Osteoblast (primary cell): ENCODE results near the gene ZFHX3. TPM values are rescaled to one million over a fixed set of nuclear protein-coding genes. Genes with fewer than 3 reads are reported as not detected.

Experiments used
- DNase-seq: peaks from one replicate; pipeline ENCODE4 v3.0.0; 2011; ENCODE audit warnings: low spot score, mixed read lengths; ENCODE audit not compliant: insufficient read length; ENCODE audit errors: missing footprints
- H2AFZ ChIP-seq: 2 replicates; pipeline ENCODE4 v1.6.0; 2011; ENCODE audit warnings: mild to moderate bottlenecking, low read length
- H3K27ac ChIP-seq: 2 replicates; pipeline ENCODE4 v1.5.1; 2011; ENCODE audit warnings: mild to moderate bottlenecking, low read depth, low read length, moderate library complexity
- H3K27me3 ChIP-seq: 2 replicates; pipeline ENCODE4 v1.6.0; 2012; ENCODE audit warnings: mild to moderate bottlenecking, control low read depth, inconsistent platforms, low read length, moderate library complexity; ENCODE audit not compliant: insufficient read depth
- H3K36me3 ChIP-seq: 2 replicates; pipeline ENCODE4 v1.5.1; 2011; ENCODE audit warnings: mild to moderate bottlenecking, low read length, control low read depth, moderate library complexity; ENCODE audit not compliant: insufficient read depth
- H3K4me1 ChIP-seq: 2 replicates; pipeline ENCODE4 v1.5.1; 2011; ENCODE audit warnings: mild to moderate bottlenecking, low read length, control low read depth, moderate library complexity; ENCODE audit not compliant: insufficient read depth
- H3K4me2 ChIP-seq: 2 replicates; pipeline ENCODE4 v1.6.0; 2011; ENCODE audit warnings: mild to moderate bottlenecking, low read length; ENCODE audit not compliant: insufficient read depth
- H3K4me3 ChIP-seq: fragments of 200-600 bp; sonication (generic); 3 replicates; pipeline ENCODE4 v1.5.1; 2012; ENCODE audit warnings: mild to moderate bottlenecking, low read length, inconsistent platforms; ENCODE audit not compliant: insufficient read depth
- H3K79me2 ChIP-seq: 2 replicates; pipeline ENCODE4 v1.6.0; 2012; ENCODE audit warnings: mild to moderate bottlenecking, low read length, control low read depth, inconsistent platforms; ENCODE audit not compliant: insufficient read depth
- H3K9me3 ChIP-seq: 2 replicates; pipeline ENCODE4 v1.5.1; 2011; ENCODE audit warnings: low read depth, low read length, control low read depth
- H4K20me1 ChIP-seq: 2 replicates; pipeline ENCODE4 v1.6.0; 2012; ENCODE audit warnings: mild to moderate bottlenecking, low read length, control low read depth; ENCODE audit not compliant: insufficient read depth
- CTCF ChIP-seq: IDR thresholded peaks from 2 replicates; pipeline ENCODE4 v1.5.1; 2011; ENCODE audit warnings: mild to moderate bottlenecking, low read depth, low read length, moderate library complexity; ENCODE audit errors: extremely low read depth
- total RNA-seq: library from RNA; depleted of rRNA; stranded (reverse); fragments of >200 nt; gene quantifications from 2 replicates; pipeline ENCODE4 v1.2.3, GENCODE V29; 2012

Gene ZFHX3
- total RNA-seq, 1 donor = 14.5 TPM

- DNase-seq = no peak
- Histone ChIP-seq H3K9me3 (no peaks in the 10 kb centered on the region), H3K27ac (no peak overlapping the region), H3K79me2 (peaks cover 13% of the 10 kb centered on the region), H3K36me3 (peaks cover 14% of the 10 kb centered on the region), H3K27me3 (no peaks in the 10 kb centered on the region), H4K20me1 (peaks cover 8% of the 10 kb centered on the region), H3K4me2 (no peak overlapping the region), H2AFZ (no peak overlapping the region), H3K4me3 (no peak overlapping the region), H3K4me1 (no peaks in the 10 kb centered on the region)
- TF ChIP-seq CTCF = no peak
Measured at GRCh38 chr16:72827866-72828265, 220.1 kb downstream of the ZFHX3 start.

- no peak for DNase-seq
- Histone ChIP-seq H3K79me2 (peaks cover 2% of the 10 kb centered on the region), H3K36me3 (peaks cover 14% of the 10 kb centered on the region), H4K20me1 (peaks cover 2% of the 10 kb centered on the region), H3K4me2 (no peak overlapping the region), H3K27me3 (no peaks in the 10 kb centered on the region), H3K4me1 (no peaks in the 10 kb centered on the region), H3K27ac (no peak overlapping the region), H3K9me3 (no peaks in the 10 kb centered on the region), H2AFZ (no peak overlapping the region), H3K4me3 (no peak overlapping the region)
- no peak for TF ChIP-seq CTCF
Measured at GRCh38 chr16:72825912-72826621, 221.9 kb downstream of the ZFHX3 start.

- no peak for TF ChIP-seq CTCF
- peaks cover 11% of the 10 kb centered on the region for H3K36me3 ChIP-seq
- no peaks in the 10 kb centered on the region for H3K27me3 ChIP-seq
- DNase-seq = no peak
- H3K9me3 ChIP-seq = no peaks in the 10 kb centered on the region
- H3K4me1 ChIP-seq = peaks cover 5% of the 10 kb centered on the region
- peaks cover 3% of the 10 kb centered on the region for H4K20me1 ChIP-seq
- no peak overlapping the region for H3K27ac ChIP-seq
- no peak overlapping the region for H3K4me3 ChIP-seq
- no peak overlapping the region for H2AFZ ChIP-seq
- peaks cover 2% of the 10 kb centered on the region for H3K79me2 ChIP-seq
- H3K4me2 ChIP-seq = no peak overlapping the region
Measured at GRCh38 chr16:72824761-72825160, 223.2 kb downstream of the ZFHX3 start.

GRCh38 chr16:72824027-72824426 is 223.9 kb downstream of the ZFHX3 start:
- peaks cover 4% of the 10 kb centered on the region for H3K36me3 ChIP-seq
- no peak overlapping the region for H2AFZ ChIP-seq
- peaks cover 7% of the 10 kb centered on the region for H4K20me1 ChIP-seq
- H3K9me3 ChIP-seq = no peaks in the 10 kb centered on the region
- H3K4me1 ChIP-seq = peaks cover 12% of the 10 kb centered on the region
- no peak for TF ChIP-seq CTCF
- H3K27ac ChIP-seq = no peak overlapping the region
- H3K4me3 ChIP-seq = no peak overlapping the region
- no peaks in the 10 kb centered on the region for H3K27me3 ChIP-seq
- H3K79me2 ChIP-seq = peaks cover 2% of the 10 kb centered on the region
- no peak for DNase-seq
- no peak overlapping the region for H3K4me2 ChIP-seq
